GM18868 (cell line): ENCODE measurements around the gene ELOB.

Experiments used
- ATAC-seq: cut with Tn5 transposase; IDR thresholded peaks from one replicate; pipeline ENCODE4 v1.9.1; 2021; ENCODE audit warnings: mild to moderate bottlenecking, moderate library complexity; ENCODE audit not compliant: unreplicated experiment

The ELOB gene

DNA sequence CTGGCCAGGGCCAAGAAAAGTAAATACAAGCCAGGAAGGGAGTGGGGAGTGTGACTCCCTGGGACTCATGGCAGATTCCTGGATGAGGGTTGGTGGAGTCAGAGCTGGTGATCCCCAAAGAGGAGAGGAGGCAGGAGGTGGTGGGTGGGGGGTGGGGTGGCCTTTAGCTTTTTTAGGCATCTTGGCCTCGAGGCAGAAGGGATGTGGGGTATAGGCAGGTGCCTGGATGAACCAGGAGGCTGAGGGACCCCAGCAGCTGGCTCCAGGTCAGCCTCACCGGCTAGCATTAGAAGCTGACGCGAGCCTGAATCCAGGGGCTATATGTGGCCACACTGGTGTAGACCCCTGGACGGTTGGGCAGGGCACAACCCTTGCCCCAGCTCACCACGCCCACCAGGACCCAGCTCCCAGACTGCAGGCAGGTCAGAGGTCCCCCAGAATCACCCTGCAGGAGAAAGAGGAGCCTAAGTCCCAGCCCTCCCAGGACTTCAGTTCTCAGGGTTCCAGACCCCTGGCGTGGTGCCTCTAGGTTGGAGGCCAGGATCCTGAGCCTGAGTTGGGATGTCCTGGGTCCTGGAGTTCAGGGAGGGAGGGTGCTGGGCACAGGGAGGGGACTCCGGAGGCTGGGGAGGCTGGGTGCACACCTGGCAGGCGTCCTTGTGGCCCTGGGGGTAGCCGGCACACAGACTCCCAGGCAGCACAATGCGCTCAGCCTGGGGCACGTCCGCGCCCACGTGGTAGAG, 7.4 kb upstream of the ELOB start:
- ATAC-seq, result no peak

DNA sequence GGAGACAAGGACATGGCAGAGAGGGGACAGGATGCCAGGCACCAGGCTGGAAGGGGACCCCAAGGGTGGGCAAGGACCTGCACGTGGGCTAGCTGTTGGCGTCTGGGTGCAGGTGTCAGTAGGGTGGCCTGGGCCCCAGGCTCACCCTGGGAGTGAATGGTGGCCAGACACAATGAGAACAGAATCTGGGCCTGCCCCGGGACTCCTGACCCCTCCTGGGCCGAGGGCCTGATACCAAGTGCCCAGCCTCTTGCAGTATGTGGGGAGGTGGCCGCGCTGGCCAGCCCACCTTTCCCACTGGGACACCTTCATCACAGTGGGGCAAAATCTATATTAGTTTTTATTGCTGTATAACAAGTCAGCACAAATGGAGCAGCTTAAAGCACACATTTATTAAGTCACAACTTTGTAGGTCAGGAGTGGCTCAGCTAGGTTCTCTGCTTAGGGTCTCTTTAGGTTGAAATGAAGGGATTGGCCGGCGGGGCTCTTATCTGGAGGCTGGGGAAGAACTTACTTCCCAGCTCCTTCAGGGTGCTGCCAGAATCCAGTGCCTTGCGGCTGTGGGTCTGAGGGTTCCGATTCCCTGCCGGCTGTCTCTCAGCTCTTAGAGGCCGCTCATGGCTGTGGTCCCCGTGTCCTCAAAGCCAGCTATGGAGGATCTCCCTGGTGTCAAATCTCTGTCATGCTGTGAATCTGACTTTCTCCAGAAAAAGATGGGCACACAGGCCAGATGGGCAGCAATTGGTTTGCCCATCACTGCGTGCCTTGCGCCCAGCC, 6.7 kb upstream of the ELOB start:
- no peak for ATAC-seq

DNA sequence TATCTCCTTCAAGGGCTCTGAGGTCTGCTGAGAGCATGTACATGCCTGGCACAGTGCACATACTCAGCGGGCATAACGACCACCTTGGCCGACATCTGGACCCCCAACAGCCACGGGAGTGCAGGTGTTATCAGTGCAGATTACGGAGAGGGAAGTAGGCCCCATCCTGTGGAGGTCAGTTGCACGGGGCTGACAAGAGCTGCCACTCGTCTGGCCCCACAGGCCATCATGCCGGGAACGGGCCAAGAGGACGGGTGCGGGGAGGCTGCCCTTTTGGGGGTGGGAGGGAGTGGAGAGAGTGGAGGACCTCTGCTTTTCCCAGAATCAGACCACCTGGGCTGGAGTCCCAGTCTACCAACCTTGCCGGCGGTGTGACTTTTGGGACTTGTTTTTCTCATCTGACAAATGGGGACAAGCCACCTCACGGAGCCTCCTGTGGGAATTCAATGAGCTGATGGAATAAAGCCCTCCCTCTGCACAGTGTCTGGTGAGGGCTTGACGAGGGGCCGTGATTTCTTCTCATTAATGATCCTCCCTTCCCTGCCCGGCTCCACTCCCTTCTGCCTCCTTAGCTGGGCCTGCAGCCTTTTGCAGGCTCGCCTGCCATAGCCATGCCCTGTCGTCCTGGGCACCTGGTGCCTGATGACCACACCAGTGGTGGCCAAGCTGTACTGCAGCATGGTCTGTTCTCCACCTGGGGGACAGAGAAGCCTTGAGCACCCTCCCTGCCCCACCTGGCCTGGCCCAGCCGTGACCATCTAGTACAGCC, 5.7 kb upstream of the ELOB start:
- ATAC-seq, result no peak

DNA sequence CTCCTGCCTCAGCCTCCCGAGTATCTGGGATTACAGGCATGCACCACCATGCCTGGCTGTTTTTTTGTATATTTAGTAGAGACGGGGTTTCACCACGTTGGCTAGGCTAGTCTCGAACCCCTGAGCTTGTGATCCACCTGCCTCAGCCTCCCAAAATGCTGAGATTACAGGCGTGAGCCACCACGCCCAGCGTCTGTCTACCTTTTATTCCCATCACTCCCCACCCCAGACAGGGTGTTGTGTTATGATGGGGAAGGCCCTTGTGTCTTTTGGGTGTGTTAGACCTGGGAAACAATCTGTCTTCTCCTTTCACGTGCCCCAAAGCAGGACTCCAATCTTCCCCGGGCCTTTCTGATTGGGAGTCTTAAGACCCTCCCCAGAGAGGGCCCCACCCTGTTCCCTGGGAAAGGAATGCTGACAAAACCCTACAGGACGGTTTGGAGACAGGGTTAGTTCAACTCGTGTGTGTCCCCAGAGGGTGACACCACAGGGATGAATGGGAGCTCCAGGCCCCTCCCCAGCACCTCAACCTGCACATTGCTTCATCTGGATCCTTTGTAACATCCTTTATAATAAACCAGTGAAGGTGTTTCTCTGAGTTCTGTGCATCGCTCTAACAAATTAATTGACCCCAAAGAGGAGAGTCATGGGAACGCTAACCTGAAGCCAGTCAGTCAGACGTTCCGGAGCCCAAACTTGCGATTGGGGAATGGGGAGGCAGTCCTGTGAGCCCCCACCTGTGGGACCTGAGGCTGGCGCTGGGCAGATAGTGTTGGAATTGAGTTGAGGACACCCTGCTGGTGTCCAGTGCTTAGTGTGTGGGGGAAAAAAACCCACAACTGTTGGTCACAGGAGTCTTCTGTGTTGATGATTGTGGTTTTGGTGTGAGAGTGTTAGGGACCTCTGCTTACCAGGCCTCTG, 3.2 kb upstream of the ELOB start:
- no peak for ATAC-seq

DNA sequence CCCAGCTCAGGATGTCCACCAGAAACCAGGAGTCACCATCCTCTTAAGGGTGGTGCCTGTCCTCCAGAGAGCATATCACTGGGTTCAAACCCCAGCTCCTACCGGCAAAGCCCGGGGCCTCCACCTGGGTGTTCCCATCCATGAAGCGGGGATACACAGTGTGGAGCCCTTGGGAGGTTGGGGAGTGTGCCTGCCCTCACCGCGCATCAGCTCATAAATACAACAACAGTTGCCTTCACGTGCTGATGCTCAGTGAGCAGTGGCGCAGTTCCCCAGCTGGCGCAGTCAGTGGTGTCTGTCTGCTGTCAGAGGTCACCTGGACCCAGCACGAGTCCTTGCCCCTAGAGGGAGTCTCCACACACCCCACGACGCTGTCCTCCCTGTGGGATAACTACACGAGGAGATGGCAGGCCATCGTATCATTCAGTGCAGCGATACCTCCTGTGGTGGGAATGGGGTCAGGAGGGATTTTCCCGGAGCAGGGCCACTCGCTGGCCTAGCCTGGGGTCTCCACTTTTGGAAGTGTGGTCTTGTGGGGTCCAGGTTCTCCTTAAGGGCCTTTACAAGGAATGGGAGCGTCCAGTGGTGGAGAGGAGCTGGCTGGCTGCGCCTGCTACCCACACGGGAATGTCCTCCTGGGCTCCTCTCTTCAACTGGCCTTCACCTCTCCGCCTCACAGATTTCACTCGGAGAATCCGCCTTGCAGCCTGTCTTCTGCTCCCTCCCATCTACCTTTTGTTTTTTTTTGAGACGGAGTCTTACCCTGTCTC, 2.3 kb upstream of the ELOB start:
- no peak for ATAC-seq

DNA sequence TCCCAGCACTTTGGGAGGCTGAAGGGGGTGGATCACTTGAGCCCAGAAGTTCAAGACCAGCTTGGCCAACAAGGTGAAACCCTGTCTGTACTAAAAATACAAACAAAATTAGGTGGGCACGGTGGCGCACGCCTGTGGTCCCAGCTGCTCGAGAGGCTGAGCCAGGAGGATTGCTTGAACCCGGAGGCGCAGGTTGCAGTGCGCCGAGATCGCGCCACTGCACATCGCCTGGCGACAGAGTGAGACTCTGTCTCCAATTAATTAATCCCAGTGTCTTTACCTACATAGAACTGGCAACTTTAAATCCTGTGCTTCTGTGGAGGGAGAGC, 1.5 kb upstream of the ELOB start:
- no peak for ATAC-seq

DNA sequence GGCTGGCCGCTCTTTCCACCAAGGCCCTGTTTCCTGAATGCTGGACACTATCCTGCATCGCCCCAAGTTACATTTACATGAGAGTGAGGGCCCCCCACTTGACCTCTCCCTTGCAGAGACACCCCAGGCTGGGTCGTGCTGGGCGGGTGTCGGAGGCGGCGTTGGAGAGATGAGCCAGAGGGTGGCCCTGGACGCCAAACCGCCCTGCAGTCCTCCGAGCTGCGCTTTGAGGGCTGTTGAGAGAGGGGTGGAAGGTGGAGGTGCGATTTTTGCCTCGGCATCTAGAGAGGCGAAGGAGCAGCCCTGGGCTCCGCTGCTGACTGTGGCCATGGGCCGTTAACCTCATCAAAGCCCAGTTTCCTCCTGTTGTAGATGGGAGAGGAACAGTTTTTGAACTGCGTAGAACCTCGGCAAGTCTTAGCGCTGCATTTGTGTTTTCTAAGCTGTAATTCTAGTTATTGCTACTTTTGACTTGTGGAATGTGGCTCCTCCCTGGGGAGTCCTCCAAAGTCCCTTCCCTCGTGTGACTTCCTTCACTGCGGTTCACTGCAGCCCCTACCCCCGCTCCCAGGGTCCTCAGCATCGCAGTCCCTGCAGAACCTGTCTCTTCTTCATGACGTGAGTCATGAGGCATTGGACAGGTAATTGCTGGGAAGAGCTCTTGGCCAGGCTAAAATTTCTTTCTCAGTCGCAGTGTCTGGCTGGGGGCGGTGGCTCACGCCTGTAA, 986 bp upstream of the ELOB start:
- no peak for ATAC-seq

DNA sequence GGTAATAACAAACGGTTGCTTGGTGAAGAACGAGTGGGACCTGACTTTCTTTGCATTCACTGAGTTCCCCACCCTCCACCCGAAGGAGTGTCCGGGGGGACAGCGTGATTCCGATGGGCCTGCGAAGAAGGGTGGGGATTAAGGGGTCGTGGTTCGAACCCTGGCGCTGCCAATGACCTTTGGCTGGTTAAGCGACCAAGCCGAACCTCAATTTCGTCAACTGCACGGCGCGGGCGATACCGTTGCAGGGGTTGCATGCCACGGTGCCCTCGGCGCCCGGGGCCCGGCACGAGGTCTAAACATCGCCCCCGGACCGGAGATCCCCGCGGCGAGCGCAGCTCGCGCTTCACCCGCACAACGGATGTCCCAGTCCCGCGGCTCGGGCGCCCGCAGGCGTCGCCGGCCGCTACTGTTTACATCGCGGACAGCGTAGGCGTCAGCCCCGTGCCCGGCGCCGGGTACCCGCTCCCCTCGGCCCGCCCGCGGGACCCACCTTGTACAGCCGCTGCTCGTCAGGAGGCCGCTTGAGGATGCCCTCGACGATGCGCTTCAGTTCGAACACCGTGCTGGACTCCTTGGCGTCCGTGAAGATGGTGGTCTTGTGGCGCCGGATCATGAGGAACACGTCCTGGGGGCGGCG, 460 bp downstream of the ELOB start:
- peak; percentile 17 for ATAC-seq

DNA sequence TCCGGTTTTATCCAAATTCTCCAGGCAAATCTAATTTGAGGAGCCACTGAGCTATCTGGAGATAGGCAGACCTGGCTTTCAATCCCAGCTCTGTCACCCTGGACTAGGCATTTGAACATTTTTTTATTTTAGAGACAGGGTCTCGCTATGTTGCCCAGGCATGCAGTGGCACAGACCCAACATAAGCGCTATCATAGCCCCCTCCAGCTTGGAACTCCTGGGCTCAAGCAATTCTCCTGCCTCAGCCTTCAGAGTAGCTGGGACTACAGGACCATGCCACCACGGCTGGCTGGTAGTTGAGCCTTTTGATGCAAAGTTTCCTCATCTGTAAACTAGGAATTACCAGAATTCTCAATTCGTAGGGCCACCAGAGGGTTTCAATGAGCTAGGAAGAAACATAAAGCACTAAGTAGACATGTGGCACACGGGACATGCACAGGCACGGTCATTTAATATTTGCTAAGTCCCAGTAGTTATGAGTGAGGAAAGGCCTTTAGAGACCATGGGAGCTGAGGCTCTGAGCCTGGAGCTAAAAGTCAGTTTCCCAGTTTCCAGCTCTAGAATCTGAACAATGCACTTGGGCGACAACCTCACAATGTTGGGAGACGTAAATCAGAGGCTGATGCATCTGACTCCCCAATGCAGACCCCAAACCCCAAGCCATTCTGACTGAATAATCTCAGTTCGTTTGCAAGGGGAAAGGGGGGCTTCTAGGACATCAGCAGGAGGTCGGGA, 1.1 kb downstream of the ELOB start:
- ATAC-seq, result no peak

DNA sequence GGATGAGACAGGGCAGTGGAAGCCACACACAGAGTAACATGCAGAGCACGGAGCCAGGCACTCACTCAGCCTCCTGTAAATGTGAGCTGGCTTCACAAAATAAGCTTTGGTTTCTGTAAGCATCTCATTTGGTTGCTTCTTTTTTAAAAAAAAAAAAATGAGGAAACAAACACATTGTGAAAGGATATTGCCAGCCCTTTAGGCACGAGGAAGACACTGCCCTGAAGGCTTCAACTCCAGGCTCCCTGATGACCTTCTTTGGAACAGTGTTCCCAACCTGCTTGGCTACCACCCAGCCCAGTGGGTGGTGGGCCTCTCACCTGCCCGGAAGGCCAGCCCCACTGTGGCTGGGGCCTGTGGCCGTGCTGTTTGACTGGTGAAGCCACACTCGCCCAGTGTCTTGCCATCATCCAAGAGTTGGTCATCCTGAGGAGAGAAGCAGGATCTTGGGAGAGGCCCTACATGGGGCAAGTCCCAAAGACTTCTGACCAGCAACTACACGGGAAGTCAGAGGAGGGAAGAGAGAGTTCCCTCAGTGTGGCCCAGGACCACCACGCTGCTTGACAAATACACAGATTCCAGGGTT, 1.9 kb downstream of the ELOB start:
- no peak for ATAC-seq

DNA sequence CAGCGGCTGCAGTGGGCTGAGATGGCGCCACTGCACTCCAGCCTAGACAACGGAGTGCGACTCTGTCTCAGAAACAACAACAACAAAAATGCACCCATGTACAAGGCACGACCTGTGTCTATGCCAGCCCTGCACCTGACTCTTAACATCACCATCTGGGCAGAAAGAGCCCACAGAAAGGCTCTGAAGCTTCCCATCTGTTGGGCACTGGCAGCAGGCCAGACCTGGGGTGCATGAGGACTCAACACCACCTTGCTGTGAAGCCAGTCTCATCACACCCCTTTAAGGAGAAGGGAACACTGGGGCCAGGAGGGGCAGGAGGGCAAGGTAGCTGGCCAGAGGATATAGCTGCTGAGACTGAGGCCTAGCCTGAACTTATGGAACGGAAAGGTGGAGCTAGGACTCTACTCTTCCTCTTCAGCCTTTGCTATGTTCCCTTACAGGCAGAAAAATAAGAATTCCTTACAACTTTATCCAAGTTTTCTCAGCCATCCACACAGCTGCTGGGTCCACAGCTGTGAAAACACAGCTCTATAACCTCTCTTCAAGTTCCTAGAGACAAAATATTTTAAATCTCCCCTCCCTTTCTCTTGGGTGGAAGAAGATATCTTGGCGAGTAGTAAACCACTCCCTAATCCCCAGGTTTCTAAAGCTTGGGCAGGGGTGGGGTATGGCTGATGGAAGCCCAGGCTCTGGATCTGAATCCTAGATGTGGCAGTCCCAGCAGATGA, 2.8 kb downstream of the ELOB start:
- ATAC-seq, result no peak

DNA sequence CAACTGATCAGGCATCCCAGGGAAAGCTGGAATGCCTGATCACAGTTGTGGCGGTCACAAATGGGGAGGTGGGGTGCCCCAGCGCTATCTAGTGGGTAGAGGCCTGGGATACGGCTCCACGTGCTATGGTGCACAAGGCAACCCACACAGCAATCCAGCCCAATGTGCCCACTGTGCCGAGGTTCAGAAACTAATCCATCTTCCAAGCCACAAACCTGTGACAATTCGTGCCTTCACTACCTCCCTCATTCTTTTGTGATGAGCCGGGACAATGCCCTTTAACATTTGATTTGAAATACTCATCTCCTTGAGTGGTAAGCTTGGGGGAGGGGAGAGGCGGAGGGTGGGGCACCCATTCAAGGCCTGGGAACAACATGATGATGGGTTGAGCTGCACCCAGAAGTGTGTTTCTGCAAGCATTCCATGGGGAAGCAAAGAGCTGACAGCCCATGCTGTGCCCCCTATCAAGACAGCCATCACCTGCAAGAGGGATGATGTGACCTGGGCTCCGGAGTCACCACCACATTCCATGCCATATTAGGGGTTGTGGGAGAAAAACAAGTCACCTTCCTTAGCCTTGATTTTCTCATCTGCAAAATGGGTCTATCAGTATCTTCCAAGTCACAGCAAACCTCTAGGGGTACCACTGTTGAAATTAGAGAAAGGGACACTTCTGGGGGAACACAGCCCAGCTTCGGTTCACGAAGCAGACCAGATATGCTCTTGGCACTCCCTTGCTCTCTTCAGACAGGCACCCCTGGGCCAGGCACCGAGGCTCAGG, 3.7 kb downstream of the ELOB start:
- ATAC-seq, result no peak

DNA sequence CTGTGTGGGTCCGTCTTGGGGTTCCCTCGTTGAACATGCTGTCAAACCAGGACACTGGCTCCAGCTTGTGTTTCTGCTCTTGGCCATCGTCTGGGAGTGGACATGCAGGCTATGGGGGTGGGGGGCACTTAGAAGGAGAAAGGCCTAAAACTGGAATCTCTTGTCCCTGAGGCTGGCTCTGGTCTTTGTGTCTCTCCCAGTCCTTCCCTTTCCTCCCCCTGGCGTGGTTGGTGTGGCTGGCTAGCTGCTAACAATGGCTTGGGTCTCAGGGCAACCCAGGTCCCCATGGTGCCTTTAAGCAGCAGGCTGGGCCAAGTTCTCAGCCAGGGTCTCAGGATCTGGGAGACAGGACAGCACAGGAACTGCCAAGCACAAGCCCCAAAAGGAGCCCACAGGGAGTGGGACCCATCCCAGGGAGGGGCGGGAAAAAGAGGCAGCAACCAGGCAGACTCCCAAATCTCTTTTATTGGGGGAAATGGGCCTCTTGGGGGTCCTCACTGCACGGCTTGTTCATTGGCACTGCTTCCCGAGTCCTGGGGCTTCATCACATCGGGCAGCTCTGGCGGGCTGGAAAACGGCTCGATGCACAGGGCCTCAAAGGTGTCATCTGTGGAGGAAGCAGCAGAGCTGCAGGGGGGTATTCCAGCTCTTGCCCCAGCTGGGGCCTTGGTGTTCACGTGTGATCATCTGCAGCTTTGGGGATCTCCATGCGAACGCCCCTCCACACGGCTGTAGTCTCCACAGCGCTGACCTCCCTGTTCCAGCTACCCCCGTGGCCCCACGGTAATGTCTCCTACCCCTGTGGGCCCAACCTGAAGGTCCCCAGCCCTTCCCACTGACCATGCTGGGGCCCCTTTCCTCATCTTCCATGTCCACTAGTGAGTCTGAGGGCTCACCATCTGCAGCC, 5.3 kb downstream of the ELOB start:
- ATAC-seq, result no peak

DNA sequence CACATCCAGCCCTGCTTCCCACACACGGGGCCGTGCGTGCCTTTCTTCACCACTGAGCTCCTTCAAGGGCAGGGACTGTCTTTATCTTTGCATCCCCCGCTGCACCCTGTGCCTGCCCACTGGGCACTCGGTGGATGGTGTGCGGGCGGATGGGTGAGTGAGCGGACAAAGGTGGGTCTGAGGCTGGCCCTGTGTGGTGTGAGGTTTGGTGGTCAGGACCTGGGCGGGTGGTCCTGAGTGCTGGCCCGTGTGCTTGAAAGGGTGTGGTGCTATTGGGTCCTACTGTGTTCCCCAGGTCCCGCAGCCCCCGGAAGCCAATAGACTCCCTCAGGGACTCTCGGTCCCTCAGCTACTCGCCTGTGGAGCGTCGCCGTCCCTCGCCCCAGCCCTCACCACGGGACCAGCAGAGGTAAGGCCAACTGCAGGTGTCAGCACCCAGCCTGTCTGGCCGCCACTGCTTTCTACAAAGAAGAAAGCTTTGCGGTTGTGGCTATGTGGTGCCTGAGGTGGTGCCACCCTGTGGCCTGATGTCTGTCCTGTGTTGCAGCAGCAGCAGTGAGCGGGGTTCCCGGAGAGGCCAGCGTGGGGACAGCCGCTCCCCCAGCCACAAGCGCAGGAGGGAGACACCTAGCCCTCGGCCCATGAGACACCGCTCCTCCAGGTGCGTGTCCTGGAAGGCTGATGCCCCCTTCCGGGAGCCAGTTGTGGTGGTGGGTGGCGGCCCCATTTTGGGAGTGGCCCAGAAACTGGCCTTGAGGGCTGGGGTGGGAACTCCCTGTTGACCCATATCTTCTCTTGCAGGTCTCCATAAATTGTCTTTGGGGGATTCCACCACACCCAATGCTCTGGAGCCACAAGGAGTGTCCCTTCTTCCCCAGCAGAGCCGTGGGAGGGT, 6.8 kb downstream of the ELOB start:
- ATAC-seq, result no peak
